ENCODE results near the gene PEAK1. TPM values are rescaled to one million over a fixed set of nuclear protein-coding genes. Genes with fewer than 3 reads are reported as not detected.

PEAK1 gene
- total RNA-seq, 1 experiment from 2014 or later = 36.7 TPM

- Histone ChIP-seq H3K4me1 (ENCODE audit: insufficient read depth, low read length, poor library complexity, severe bottlenecking) (peaks cover 9% of the 10 kb centered on the region), H3K27ac (ENCODE audit: low read depth, low read length, poor library complexity, severe bottlenecking) (no peak overlapping the region), H3K36me3 (ENCODE audit: insufficient read depth, low read length, poor library complexity, severe bottlenecking) (no peaks in the 10 kb centered on the region), H3K4me3 (ENCODE audit: low read depth, low read length, poor library complexity, severe bottlenecking) (no peak overlapping the region), H3K9me3 (ENCODE audit: low read depth, low read length, poor library complexity, severe bottlenecking) (no peaks in the 10 kb centered on the region), H3K27me3 (replicated peaks; ENCODE audit: insufficient read depth, low read depth, low read length, poor library complexity) (no peaks in the 10 kb centered on the region)
- intact Hi-C loops (cut with micrococcal nuclease; ENCODE audit: unreplicated experiment) = loop anchor here (10.0 kb wide), 1 partner anchor 763 kb away; no protein-coding TSS in a partner anchor
- no peak for DNase-seq (ENCODE audit: low spot score)
- ChIA-PET POLR2A (ENCODE audit: low non-redundant PET) (no interaction called here), CTCF (no interaction called here)
- no TSS peak for BruUV-seq (replicated peaks)
- TF ChIP-seq EZH2 (IDR thresholded peaks at IDR 0.05; ENCODE audit: borderline replicate concordance, low read depth, low read length, poor library complexity, severe bottlenecking) (no peak), CTCF (conservative IDR thresholded peaks at IDR 0.05; ENCODE audit: low read depth, low read length) (no peak)
Observed at GRCh38 chr15:77111789-77112188, 308.1 kb downstream of the PEAK1 start.

GRCh38 chr15:77107531-77108355, 312.2 kb downstream of the PEAK1 start:
- peaks cover 9% of the 10 kb centered on the region for H3K4me1 ChIP-seq (ENCODE audit: insufficient read depth, low read length, poor library complexity, severe bottlenecking)
- intact Hi-C loops (cut with micrococcal nuclease; ENCODE audit: unreplicated experiment) = no loop called here
- no TSS peak for BruUV-seq (replicated peaks)
- no peaks in the 10 kb centered on the region for H3K36me3 ChIP-seq (ENCODE audit: insufficient read depth, low read length, poor library complexity, severe bottlenecking)
- DNase-seq (ENCODE audit: low spot score) = peak; percentile 81
- peak; percentile 83 for TF ChIP-seq CTCF (conservative IDR thresholded peaks at IDR 0.05; ENCODE audit: low read depth, low read length)
- no peak for TF ChIP-seq EZH2 (IDR thresholded peaks at IDR 0.05; ENCODE audit: borderline replicate concordance, low read depth, low read length, poor library complexity, severe bottlenecking)
- H3K4me3 ChIP-seq (ENCODE audit: low read depth, low read length, poor library complexity, severe bottlenecking) = no peak overlapping the region
- ChIA-PET CTCF (interaction anchor here (2.4 kb wide), 1 partner anchor 435 kb away, joined by 12 read pairs; no protein-coding TSS in a partner anchor), POLR2A (ENCODE audit: low non-redundant PET) (no interaction called here)
- no peak overlapping the region for H3K27ac ChIP-seq (ENCODE audit: low read depth, low read length, poor library complexity, severe bottlenecking)
- H3K27me3 ChIP-seq (replicated peaks; ENCODE audit: insufficient read depth, low read depth, low read length, poor library complexity) = no peaks in the 10 kb centered on the region
- no peaks in the 10 kb centered on the region for H3K9me3 ChIP-seq (ENCODE audit: low read depth, low read length, poor library complexity, severe bottlenecking)

GRCh38 chr15:77107068-77107467, 312.8 kb downstream of the PEAK1 start:
- CTCF ChIA-PET = interaction anchor here (2.4 kb wide), 1 partner anchor 436 kb away, joined by 12 read pairs; no protein-coding TSS in a partner anchor
- BruUV-seq (replicated peaks) = no TSS peak
- no peak for DNase-seq (ENCODE audit: low spot score)
- Histone ChIP-seq H3K27me3 (replicated peaks; ENCODE audit: insufficient read depth, low read depth, low read length, poor library complexity) (no peaks in the 10 kb centered on the region), H3K9me3 (ENCODE audit: low read depth, low read length, poor library complexity, severe bottlenecking) (no peaks in the 10 kb centered on the region), H3K4me3 (ENCODE audit: low read depth, low read length, poor library complexity, severe bottlenecking) (no peak overlapping the region), H3K4me1 (ENCODE audit: insufficient read depth, low read length, poor library complexity, severe bottlenecking) (peaks cover 9% of the 10 kb centered on the region), H3K36me3 (ENCODE audit: insufficient read depth, low read length, poor library complexity, severe bottlenecking) (no peaks in the 10 kb centered on the region), H3K27ac (ENCODE audit: low read depth, low read length, poor library complexity, severe bottlenecking) (no peak overlapping the region)
- TF ChIP-seq EZH2 (IDR thresholded peaks at IDR 0.05; ENCODE audit: borderline replicate concordance, low read depth, low read length, poor library complexity, severe bottlenecking) (no peak), CTCF (conservative IDR thresholded peaks at IDR 0.05; ENCODE audit: low read depth, low read length) (no peak)
- POLR2A ChIA-PET (ENCODE audit: low non-redundant PET) = interaction anchor here (0.6 kb wide), 1 partner anchor 506 kb away, joined by 3 read pairs; no protein-coding TSS in a partner anchor
- intact Hi-C loops (cut with micrococcal nuclease; ENCODE audit: unreplicated experiment) = no loop called here
